ENCODE results near the gene POU2F2. TPM values are rescaled to one million over a fixed set of nuclear protein-coding genes. Genes with fewer than 3 reads are reported as not detected.

Gene POU2F2
- polyA plus RNA-seq, 10 donors = 1.5 to 3.0 (median 1.7) TPM

GRCh38 chr19:42080764-42081375, 51.4 kb downstream of the POU2F2 start:
- DNase-seq = no peak

DNA sequence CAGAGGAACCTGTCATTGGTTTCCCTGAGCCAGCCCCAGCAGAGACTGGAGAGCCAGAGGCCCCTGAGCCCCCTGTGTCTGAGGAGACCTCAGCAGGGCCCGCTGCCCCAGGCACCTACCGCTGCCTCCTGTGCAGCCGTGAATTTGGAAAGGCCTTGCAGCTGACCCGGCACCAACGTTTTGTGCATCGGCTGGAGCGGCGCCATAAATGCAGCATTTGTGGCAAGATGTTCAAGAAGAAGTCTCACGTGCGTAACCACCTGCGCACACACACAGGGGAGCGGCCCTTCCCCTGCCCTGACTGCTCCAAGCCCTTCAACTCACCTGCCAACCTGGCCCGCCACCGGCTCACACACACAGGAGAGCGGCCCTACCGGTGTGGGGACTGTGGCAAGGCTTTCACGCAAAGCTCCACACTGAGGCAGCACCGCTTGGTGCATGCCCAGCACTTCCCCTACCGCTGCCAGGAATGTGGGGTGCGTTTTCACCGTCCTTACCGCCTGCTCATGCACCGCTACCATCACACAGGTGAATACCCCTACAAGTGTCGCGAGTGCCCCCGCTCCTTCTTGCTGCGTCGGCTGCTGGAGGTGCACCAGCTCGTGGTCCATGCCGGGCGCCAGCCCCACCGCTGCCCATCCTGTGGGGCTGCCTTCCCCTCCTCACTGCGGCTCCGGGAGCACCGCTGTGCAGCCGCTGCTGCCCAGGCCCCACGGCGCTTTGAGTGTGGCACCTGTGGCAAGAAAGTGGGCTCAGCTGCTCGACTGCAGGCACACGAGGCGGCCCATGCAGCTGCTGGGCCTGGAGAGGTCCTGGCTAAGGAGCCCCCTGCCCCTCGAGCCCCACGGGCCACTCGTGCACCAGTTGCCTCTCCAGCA, 52.1 kb downstream of the POU2F2 start:
- DNase-seq = no peak

- DNase-seq = no peak
Observed at GRCh38 chr19:42079276-42079669, 53.0 kb downstream of the POU2F2 start.

DNA sequence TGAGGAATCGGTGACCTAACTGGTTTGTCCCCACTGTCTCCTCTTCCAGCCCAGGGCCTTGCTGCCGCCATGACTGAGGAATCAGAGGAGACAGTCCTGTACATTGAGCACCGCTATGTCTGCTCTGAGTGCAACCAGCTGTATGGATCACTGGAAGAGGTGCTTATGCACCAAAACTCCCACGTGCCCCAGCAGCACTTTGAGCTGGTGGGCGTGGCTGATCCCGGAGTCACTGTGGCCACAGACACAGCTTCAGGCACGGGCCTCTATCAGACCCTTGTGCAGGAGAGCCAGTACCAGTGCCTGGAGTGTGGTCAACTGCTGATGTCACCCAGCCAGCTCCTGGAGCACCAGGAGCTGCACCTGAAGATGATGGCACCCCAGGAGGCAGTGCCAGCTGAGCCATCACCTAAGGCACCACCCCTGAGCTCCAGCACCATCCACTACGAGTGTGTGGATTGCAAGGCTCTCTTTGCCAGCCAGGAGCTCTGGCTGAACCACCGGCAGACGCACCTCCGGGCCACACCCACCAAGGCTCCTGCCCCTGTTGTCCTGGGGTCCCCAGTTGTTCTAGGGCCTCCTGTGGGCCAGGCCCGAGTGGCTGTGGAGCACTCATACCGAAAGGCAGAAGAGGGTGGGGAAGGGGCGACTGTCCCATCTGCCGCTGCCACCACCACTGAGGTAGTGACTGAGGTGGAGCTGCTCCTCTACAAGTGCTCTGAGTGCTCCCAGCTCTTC, 53.5 kb downstream of the POU2F2 start:
- no peak for DNase-seq

GRCh38 chr19:42078058-42078457, 54.2 kb downstream of the POU2F2 start:
- no peak for DNase-seq

DNA sequence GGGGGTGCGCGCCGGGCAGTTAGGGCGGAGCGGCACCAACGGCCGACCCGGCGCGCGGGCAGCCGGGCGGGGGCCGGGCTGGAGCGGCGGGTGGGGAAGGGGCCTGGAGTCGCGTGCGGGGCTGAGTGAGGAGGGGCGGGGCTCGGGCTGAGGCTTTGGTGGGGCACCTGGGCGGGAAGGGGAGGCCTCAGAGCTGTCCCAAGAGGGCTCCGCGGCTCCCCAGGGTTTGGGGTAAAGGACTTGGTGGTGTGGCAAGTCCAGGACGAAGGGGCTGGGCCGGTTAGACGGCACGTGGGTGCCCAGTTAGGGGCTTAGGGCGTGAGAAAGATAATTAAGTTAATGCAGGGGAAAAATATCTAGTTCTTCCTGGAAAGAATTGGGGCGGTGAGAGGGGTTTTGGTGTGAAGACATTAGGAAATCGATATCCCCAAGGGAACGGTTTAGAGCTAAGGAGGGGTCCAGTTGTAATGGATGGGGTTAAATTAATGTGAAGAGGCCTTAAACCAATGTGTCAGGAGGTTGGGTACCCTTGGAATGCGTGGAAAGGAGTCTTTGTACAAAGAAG, 55.8 kb downstream of the POU2F2 start:
- peak in 1 of 3 donors; percentile 40 for DNase-seq

DNA sequence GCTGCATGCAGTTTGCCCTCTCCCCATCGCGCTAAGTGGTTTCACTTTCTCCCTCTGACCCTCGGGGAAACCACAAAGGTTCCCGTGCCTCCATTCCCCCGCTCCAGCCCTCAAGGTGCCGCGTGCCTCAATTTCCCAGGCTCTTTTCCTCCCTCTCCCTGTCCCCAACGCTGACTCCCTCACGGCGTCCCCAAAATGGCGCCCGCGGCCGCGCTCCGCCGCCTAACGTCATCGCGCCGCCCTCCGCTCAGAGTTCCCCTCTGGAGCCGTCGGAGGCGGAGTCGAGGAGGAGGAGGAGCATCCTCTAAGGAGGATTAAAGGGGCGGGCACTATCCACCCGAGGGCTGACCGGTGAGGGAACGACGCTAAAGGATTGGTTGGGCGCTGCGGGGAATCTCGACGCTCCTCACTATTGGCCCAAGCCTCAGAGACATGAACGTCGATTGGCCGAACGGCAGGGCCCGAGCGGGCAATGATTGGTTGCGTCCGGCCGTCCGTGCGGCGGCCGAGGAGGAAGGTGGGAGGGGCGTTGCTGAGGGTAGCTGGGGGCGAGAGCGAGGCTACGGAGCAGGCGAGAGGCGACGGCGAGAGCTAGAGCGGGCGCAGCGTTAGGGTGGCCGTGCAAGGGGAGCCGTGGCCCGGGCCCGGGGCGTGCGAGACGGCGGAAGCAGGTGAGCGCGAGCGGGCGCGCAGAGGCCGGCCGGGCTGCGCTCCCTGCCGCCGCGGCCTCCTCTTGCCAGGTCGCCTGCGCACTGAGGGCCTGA, 56.4 kb downstream of the POU2F2 start, which contains the start of gene ZNF574:
Gene ZNF574 (plus strand): TSS at position 551 of the 764 bp plus-strand sequence. CDS start 2,441 bp downstream, outside the sequence.
- DNase-seq = peak; percentile 99 to 100 (median 100)

GRCh38 chr19:42075364-42075615, 57.0 kb downstream of the POU2F2 start:
- no peak for DNase-seq

DNA sequence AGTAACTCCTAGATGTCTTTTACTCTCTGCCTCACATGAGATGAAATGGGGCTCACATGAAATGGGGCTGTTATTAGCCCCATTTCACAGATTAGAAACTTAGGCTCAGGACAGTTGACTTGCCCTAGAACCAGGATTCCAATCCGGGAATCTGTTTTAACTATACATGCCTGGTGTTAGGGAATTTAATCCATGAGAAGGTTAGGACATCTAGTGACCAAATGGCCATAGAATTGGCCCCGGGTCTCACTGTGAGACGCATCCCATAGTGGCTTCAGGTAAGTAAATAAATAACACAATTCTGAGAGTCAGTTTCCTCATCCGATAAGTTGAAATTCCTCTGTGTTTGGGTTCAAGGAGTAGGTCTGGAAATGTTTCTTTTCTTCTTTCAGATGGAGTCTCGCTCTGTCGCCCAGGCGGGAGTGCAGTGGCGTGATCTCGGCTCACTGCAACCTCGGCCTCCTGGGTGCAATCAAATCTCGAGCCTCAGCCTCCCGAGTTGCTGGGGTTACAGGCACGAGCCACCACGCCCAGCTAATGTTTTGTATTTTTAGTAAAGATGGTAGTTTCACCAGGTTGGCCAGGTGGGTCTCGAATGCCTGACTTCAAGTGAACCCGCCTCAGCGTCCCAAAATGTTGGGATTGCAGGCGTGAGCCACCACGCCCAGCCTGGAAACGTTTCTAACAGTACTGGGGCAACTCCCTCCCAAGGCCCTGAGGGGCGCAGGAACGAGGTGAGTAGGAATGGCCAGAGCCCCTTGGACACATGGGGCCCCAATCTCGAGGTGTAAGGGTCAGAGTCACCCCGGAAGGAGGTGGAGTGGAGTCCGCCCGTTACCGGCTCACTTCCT, 57.5 kb downstream of the POU2F2 start:
- DNase-seq = no peak

- DNase-seq = no peak
Observed at GRCh38 chr19:42071247-42071646, 61.0 kb downstream of the POU2F2 start.

GRCh38 chr19:42069619-42070351, 62.5 kb downstream of the POU2F2 start, which contains the start of gene GRIK5:
TSS of gene GRIK5 (minus strand) at chr19:42070206. CDS start at chr19:42065770, 4,436 bp downstream.
- peak in 1 of 3 donors; percentile 55 for DNase-seq

DNA sequence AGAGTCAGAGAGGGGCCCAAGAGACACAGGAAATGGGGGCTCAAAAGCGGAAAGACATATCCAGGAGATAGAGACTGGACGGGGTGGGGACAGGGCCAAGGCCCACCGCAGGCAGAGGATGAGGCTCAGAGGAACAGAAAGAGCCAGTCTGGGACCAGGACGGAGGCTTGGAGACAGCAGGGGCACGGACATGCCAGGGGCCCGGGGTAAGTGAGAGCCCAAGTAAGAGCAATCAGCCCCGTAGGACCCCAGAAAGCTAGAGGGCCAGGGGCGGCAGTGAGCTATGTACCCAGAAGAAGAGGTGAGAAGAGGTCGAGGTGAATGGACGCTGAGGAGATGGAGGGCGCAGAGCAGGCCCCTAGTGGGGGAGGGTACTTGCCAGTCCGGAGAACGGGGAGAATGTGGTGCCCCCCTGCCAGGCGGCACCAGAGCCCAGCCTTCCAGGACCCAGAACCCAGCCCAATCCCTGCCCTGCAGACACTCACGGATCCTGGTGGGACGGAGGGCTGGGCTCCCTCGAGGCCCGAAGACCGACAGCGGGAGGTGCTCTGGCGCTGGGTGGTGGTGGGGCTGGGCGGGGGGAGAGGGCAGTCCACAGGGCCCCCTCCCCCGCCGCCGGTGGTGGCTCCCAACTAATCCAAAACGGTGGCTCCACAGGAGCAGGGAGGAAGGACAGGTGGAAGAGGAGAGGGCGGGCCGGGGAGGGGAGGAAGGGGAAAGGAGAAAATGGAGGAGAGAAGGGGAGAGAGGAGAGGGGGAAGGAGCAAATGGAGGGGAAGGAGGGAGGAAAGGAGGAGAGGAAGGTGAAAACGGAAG, 63.3 kb downstream of the POU2F2 start:
- no peak for DNase-seq

DNA sequence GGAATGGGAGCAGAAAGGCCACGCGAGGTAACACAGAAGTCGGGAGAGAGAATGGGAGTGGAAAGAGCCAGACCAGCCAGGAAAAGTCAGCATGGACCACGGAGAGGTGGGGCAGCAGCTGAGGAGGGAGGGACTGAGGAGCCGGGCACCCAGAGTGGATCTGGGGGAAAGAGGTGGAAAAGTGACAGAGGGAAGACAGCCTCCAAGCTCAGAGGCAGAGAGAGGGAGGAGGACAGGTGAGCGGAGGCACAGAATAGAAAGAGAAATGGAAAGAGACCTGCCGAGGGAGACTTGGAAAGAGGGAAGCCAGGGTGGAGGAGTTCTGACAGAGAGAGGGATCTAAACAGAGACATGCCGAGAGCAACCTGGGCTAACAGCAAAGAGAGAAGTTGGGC, 63.9 kb downstream of the POU2F2 start:
- DNase-seq = peak in 1 of 3 donors; percentile 23

GRCh38 chr19:42067315-42067888, 64.8 kb downstream of the POU2F2 start:
- DNase-seq = no peak

DNA sequence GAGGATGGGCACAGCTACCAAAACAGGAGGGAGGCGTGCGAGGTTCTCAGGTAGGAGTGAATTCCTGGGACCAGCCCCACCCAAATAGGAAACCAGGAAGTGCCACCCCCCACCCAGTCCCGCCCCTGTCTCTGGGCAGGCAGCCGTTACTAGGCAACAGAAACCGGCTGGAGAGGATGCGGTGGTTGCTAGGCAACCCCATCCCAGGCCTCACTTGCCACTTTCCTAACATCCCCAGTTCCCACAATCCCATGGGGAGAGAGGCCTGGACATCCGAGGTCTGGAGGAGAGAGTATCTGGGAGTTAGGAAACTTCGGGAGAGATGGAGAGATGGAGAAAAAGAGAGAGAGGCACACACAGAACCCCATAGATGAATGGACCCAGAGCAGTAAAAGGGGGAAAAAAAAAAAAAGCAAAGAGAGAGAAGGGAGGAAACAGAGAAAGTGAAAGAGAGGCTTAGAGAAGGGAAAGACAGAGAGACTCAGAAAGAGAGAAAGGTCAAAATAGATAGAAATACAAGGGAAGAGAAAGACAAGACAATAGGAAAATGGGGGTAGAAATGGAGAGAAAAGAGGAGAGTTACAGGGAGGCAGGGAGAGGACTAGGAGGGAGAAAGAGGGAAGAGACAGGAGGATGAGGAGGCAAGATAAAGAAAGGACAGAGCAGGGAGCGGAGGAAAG, 66.0 kb downstream of the POU2F2 start:
- DNase-seq = no peak

- no peak for DNase-seq
Observed at GRCh38 chr19:42065511-42065910, 66.7 kb downstream of the POU2F2 start.

GRCh38 chr19:42065051-42065450, 67.2 kb downstream of the POU2F2 start:
- no peak for DNase-seq

DNA sequence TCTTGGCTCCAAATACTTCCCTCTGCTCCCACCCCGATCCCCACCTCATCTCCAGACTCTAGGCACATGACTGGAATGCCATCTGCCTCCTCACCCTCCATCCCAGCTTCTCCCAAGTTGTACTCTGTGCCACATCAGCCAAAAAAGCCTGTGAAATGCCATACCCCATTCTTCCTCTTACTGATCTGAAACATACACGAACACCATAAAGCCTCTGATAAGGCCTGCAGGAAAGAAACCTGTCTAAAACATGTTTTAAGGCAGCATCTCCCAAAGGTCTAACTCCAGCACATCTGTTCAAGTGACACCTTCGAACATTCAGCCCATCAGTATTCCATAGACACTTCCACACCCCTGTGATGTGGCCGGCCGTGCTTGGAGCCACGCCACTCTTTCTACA, 67.8 kb downstream of the POU2F2 start:
- DNase-seq = no peak
